GM19452 (cell line): ENCODE measurements around the gene IL16.

Experiments
- ATAC-seq: cut with Tn5 transposase; IDR thresholded peaks from one replicate; pipeline ENCODE4 v1.9.1; 2021; ENCODE audit not compliant: unreplicated experiment

IL16 gene

DNA sequence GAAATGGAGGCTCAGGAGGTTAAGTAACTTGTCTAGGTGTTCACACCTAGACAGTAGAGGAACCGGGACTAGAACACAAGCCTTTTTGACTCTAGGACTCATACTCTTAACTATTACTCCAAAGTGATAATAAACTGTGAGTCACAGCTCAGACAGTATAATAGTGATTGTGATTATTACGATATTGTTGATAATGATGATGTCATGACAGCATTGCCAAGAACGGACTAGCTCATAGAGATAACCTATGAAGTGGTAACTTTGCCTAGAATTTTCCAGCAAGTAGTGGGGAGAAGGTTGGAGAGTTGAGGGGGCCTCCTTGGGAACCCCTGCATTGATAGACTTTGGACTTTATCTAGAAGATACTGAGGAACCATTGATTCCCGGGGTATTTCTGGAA, 93.2 kb downstream of the IL16 start:
- no peak for ATAC-seq

DNA sequence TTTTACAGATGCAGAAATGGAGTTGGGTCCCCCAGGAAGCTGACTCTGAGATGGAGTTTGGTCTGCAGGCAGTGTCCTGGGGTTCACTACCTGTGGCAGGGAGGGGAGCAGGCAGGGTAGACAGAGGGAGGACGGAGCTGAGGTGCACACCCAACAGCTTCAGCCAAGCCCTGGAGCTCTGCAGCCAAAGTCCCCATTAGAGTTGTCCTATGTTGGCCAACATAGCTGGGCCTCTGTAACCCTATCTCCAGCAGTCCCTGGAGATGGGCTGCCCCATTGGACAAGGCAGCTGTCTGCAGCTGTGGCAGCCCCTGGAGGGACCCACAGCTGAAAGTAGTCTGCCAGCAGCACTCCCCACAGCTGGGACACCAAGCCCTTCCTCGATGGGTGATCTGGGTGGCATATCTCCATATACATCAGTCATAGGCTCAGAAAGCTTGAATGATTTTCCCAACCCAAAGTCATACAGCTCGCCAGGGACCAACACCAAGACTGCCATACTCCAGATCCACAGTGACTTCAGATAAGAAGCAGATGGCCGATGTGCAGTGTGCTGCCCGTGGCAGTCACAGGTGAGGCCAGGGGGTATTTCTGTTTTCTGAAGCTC, 95.3 kb downstream of the IL16 start:
- no peak for ATAC-seq

- peak; percentile 33 for ATAC-seq
Measured at GRCh38 chr15:81292523-81293001, 95.9 kb downstream of the IL16 start.

GRCh38 chr15:81293728-81294515, 97.2 kb downstream of the IL16 start:
- peak; percentile 60 for ATAC-seq

DNA sequence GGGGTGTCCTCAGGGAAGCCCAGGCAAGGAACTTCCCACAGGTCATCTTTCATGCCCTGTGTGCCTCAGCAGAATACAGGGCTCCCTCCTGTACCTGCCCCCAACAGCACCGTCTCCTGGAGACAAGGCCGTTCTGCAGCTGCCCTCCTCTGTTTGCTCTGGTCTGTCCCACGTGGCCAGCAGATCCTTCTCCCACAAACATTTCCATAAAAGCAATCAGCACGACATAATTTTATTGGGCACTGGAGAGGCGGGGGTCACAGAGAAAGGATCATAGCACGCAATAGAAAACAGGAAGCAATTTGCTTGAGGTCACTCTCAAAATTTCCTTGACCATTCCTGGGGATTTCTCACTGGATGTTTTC, 97.8 kb downstream of the IL16 start:
- peak; percentile 5 for ATAC-seq

- no peak for ATAC-seq
Measured at GRCh38 chr15:81295486-81296121, 98.9 kb downstream of the IL16 start.

- no peak for ATAC-seq
Measured at GRCh38 chr15:81296186-81296585, 99.5 kb downstream of the IL16 start.

DNA sequence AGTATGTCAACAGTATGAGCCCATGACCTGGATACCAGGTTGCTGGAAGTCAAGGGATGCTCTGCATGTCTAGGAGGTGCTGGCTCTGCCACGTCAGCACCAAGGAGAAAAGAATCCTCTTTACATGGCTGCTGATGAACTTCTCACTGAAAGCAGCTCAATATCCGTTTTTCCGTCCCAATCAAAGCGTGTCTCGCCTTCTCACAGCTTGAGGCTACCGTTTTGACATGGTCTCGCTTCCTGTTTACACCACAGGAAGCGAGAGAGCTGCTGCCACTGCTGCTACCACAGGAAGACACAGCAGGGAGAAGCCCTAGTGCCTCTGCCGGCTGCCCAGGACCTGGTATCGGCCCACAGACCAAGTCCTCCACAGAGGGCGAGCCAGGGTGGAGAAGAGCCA, 100.0 kb downstream of the IL16 start:
- peak; percentile 46 for ATAC-seq

DNA sequence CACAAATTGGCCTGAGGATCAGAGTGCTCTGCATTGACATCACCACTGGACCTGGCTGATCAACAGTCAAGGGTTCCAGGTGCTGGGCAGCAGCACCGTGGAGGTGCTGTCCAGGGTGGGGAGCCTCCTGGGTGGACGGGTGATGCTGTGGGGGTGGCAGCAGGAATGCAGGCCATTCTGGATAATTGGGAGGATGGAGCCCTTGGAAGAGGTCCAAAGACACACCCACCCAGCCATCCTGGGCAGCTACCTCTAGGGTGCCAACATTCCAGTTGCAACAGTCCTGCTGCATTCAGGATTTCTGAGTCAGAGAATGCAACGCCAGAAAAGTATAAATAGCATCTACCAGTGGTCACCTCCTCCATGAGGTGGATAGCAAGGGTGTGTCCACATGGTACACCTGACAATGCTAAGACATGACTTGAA, 100.5 kb downstream of the IL16 start:
- no peak for ATAC-seq

- ATAC-seq = no peak
Measured at GRCh38 chr15:81297603-81298575, 101.2 kb downstream of the IL16 start.

DNA sequence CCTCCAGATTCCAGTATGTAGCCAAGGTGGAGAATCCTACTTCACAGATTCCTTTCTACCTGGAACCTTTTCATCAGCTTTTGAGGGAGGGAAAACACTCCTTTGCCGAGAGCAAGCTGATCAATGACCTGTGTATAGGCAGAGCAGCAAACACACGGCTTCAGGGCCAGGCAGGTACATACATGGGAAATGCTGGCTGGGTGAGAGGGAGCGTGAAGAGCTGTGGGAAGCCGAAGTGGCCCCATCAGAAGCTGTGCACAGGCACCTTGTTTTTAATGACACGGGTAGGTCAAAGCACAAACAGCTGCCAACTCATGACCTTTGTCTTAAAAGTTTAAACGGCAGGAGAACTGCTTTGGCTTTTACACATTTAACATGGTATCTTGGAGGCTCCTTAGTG, 101.9 kb downstream of the IL16 start:
- ATAC-seq = no peak

- ATAC-seq = no peak
Measured at GRCh38 chr15:81299156-81299555, 102.5 kb downstream of the IL16 start.

GRCh38 chr15:81299630-81300273, 103.1 kb downstream of the IL16 start:
- no peak for ATAC-seq

DNA sequence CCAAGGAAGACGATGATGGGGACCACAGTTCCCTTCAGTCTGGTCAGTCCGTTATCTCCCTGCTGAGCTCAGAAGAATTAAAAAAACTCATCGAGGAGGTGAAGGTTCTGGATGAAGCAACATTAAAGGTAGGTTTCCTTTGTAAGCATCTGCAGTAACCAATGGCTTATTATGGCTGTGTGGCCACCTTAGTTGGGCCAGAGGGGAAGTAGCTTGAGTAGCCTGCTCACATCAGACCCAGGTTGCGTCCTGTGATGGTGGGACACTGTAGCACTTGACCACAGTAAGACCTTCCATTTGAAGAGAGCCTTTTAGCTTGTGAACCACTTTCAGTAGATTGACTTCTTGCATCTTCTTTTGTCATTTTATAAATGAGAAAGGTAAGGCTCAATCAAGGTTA, 104.7 kb downstream of the IL16 start:
- ATAC-seq = peak; percentile 14

- peak; percentile 86 for ATAC-seq
Measured at GRCh38 chr15:81301815-81302399, 105.2 kb downstream of the IL16 start.

GRCh38 chr15:81302701-81303109, 106.0 kb downstream of the IL16 start:
- no peak for ATAC-seq

DNA sequence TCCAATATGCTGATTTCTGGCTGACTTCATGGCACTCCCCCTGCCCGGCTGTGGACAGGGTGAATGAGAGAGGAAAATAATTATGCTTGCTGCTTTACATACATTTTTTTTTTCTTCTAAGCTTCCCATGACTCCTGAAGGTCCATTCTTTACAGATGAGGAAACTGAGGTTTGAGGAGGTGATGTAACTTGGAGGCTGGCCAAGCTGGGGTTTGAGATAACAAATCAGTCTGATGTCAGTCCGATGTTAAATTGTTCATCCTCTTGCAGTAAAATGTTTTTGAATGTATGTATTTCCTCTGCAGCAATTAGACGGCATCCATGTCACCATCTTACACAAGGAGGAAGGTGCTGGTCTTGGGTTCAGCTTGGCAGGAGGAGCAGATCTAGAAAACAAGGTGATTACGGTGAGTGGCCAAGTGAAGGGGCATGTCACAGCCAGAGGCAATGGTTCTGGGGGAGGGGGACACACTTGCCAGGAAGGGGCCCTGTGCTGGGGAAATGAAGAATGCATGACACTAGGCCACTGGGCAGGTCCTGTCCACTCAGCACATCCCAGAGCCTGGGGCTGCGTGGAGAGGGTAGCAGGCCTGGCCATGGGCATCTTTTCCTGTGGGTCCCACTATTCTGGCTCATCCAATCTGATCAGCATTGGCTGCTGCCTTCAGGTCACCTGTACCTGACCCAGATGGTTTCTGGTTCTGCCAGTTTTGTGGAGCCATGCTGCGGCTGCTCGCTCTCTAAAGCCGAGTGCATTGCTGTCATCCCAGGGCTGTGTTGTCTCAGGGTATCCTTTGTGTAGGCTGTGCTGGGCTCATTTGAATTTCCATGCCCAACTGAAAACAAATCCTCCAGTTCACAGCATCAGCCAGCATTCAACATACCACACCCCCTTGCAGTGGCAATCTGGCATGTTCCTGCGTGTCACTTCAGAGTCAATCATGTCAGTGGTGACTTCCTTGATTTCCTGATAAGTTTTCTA, 106.9 kb downstream of the IL16 start:
- ATAC-seq = no peak

DNA sequence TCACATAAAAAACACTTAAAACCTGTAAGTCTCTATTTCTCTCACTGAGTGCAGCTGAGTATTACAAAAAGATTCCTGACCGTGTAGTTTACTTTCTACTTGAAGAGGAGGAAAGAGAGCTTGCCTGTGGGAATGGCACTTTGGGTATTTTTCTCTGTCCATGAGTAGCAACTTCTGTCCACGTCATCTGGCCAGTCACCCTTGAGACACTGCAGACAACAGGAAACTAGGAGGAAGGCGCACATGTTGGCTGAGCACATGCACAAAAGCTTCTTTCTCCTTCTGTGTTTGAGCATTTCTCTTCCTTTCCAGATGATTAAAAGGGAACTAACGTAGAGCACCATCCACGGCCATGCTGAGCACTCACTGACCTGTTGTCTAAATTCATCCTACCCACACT, 107.5 kb downstream of the IL16 start:
- ATAC-seq = no peak

- ATAC-seq = no peak
Measured at GRCh38 chr15:81308260-81308659, 111.6 kb downstream of the IL16 start.
